DMS53 treated with DMSO at 0.1 percent for 48 hours (cell line): ENCODE measurements around the gene TBCD.

ENCODE experiments used
- DNase-seq: peaks from one replicate; lab custom pipeline; 2025; ENCODE audit not compliant: unreplicated experiment; lab: John Stamatoyannopoulos, UW

Gene TBCD

GRCh38 chr17:82789806-82790205 lies 37.9 kb downstream of the TBCD start:
- no peak for DNase-seq

- DNase-seq = no peak
These were observed 38.5 kb downstream of the TBCD start for GRCh38 chr17:82790391-82790790.

- no peak for DNase-seq
These were observed 39.7 kb downstream of the TBCD start for GRCh38 chr17:82791532-82791931.

- no peak for DNase-seq
These were observed 42.2 kb downstream of the TBCD start for GRCh38 chr17:82793974-82794630.

- no peak for DNase-seq
These were observed 43.1 kb downstream of the TBCD start for GRCh38 chr17:82794781-82795482.

GRCh38 chr17:82795615-82796014 lies 43.8 kb downstream of the TBCD start:
- no peak for DNase-seq

GRCh38 chr17:82797061-82797460 lies 45.2 kb downstream of the TBCD start:
- no peak for DNase-seq

- DNase-seq = no peak
These were observed 46.9 kb downstream of the TBCD start for GRCh38 chr17:82798752-82799151.

- DNase-seq = no peak
These were observed 47.7 kb downstream of the TBCD start for GRCh38 chr17:82799591-82799990.

- no peak for DNase-seq
These were observed 49.0 kb downstream of the TBCD start for GRCh38 chr17:82800885-82801284.

- DNase-seq = no peak
These were observed 49.6 kb downstream of the TBCD start for GRCh38 chr17:82801377-82801970.

GRCh38 chr17:82802075-82802780 lies 50.4 kb downstream of the TBCD start:
- no peak for DNase-seq

- no peak for DNase-seq
These were observed 51.3 kb downstream of the TBCD start for GRCh38 chr17:82803185-82803584.

- DNase-seq = no peak
These were observed 51.7 kb downstream of the TBCD start for GRCh38 chr17:82803606-82804005.

GRCh38 chr17:82804442-82805191 lies 52.8 kb downstream of the TBCD start:
- DNase-seq = no peak

- DNase-seq = no peak
These were observed 53.4 kb downstream of the TBCD start for GRCh38 chr17:82805254-82805653.

GRCh38 chr17:82805823-82806222 lies 54.0 kb downstream of the TBCD start:
- no peak for DNase-seq

GRCh38 chr17:82806645-82807044 lies 54.8 kb downstream of the TBCD start:
- no peak for DNase-seq

- no peak for DNase-seq
These were observed 55.2 kb downstream of the TBCD start for GRCh38 chr17:82807101-82807500.

GRCh38 chr17:82807562-82807961 lies 55.7 kb downstream of the TBCD start:
- no peak for DNase-seq

- no peak for DNase-seq
These were observed 56.1 kb downstream of the TBCD start for GRCh38 chr17:82808006-82808405.
